Measurements from ENCODE around the gene PPIE.

GRCh38 chr1:39727932-39728317 is 10.8 kb upstream of the PPIE start:
- TF ChIP-seq CTCF (conservative IDR thresholded peaks at IDR 0.05): no peak
- TF ChIP-seq ZFX (IDR thresholded peaks at IDR 0.05): no peak

All from C4-2B (cell line).